Measurements from ENCODE around the gene TNFAIP8.

Gene TNFAIP8

GRCh38 chr5:119353213-119353612 is 2.6 kb upstream of the TNFAIP8 start:
- no peak for DNase-seq

- DNase-seq: no peak
These were observed 2.0 kb upstream of the TNFAIP8 start for GRCh38 chr5:119353686-119354366.

GRCh38 chr5:119354537-119355243 is 1.1 kb upstream of the TNFAIP8 start:
- no peak for DNase-seq

DNA sequence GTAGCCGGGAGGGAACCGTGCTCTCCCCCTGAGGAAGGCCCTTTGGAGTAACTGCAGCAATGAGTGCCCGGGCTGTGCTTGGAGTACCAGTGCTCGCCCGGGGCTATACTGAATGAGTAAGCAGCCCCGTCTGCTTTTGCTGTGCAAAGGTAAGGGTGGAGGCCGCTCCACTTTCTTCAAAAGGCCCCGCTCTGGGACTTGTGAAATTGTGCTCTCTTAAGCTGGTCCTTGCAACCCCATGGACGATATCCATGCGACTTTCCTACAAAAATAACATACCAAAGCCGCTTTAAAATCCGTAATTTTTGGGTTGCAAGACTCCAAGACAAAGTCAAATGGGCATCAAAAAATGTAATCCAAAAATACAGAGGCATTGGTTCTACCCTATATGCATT is 578 bp upstream of the TNFAIP8 start:
- DNase-seq: no peak

DNA sequence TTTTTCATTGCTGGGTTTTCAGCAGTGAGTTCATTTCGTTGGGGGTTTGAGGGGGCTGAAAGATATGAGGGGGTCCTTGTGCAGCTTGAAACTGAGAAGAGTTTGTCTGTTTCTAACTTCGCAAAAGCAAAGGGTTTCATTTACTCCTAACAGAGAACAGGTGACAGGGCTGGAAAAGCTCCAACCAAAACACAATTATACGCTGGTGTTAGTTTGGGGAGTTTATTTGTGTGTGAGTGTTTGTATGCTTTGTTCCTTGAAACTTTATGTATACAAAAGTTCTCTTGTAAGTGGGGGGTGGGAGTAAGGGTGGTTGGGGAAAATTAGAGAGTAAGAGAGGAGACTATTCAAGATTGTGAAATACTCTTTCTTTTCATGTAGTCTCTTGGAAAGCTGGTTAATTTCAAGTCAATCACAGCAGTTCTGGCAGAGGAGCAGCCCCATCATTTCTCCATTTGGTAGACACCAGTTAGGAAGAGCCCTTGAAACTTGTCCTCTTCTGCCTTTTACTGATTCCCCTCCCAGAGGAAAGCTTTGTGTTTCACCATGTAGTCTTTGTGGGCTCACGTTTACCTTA is 881 bp downstream of the TNFAIP8 start:
- DNase-seq: no peak

DNA sequence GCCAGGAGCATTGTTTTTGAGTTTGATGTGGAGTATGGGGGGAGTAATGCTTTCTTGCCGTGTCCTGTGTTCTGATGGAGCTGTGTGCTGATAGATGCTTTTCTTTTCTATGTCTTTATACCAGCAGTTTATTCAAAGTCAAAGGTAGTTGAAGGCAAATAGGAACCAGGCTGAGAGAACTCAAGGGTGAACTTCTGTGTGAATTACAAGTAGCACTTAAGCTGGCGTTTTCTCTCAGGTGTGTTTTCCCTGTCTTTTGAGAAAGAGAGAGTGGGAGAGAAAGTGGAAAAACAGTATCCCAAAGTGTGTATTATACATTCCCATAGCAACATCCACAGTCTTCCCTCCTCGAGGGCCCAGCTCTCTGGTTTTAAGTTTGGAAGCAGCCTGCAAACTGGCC is 1.5 kb downstream of the TNFAIP8 start:
- DNase-seq: no peak

DNA sequence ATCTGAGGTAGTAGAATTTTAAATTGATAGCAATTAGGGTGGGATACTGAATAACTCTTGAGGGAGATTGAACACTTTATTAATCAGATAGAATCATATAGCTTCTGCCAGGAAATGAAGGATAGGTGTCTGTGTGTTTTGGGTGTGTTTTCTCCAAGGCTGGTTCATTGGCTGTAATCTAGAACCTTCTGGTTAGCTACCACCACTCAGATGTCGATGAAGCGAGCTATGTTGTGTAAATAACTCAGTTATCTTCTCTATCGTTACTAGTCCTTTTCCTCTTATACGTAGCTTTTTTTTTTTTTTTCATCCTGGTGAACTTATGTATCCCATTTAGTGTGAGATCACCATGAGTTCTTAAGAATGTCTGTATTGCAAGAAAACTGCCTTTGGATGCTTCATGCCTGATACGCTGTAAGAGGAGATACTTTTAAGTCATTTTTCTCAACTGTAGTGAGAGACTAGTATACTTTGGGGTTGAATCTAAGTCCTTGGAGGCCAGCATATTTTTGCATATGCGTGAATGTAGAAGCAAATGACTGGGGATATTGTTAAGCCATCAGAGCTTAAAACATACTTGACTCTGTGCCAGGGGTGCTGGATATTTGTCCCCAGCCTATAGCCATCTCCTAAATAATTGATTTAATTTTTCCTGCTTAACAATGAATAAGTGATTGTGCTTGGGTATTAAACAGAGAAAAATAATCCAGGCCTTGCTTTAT is 2.1 kb downstream of the TNFAIP8 start:
- no peak for DNase-seq

- no peak for DNase-seq
These were observed 2.7 kb downstream of the TNFAIP8 start for GRCh38 chr5:119358530-119358900.

DNA sequence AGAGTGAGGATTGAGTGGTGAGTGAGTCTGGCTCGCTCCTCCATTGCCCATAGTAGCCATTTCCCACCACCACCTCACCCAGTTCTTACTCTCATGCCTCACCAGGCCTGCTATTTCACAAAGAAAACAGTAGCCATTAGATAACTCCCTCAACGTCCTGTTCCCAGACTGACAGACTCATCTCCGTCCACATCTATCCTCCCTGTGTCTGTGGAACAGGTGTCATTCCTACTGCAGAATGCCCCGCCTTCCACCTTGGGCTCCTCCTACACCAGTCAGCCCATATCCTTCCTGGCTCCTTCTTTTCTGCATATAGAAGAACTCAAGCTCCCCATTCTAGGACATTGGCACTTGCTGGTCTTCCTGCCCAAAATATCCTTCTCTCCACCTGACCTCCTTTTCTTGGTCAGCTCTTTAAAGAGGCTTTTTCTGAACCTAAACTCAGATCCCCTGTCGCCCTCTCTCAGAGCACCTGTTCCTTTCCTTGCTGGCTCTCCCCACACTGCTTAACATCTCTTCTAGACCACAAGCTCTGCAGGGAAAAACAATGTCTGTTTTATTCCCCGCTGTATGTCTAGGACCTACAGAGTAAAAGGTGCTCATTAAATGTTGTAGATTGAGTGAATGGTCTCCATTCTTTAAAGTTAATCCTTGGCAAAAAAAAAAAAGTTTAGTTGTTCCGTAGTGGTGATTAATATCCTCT is 3.2 kb downstream of the TNFAIP8 start:
- DNase-seq: no peak

DNA sequence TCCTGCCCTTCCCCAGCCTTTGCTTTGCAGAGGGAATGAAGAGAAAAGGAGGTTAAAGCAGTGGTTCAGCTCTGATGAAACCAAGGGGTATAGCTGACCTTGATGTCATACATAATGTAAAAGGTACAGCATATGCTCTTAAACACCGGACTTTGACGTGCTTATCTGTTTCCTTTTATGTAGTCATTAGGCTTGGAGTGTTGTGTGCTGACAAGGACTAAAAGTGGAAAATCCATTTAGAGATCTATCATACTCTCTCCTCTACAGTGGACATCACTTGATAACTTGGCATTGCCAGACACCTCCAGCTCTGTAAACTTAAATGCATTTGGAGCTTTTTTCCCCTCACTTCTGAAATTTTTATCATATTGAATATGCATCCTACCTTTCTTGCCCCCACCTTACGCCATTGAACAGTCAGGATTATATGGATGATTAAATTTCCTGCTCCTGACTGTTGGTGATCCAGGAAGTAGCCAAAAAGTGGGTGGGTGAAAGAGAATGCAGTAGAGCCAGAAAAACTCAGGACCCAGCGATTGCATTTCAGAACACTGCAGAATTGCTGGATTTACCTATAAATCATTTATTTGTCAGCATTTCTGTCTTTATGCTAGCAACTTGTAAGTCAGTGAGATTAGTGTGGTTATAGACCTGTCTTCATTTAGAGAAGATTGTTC is 4.1 kb downstream of the TNFAIP8 start:
- no peak for DNase-seq

- no peak for DNase-seq
These were observed 5.2 kb downstream of the TNFAIP8 start for GRCh38 chr5:119360905-119361593.

DNA sequence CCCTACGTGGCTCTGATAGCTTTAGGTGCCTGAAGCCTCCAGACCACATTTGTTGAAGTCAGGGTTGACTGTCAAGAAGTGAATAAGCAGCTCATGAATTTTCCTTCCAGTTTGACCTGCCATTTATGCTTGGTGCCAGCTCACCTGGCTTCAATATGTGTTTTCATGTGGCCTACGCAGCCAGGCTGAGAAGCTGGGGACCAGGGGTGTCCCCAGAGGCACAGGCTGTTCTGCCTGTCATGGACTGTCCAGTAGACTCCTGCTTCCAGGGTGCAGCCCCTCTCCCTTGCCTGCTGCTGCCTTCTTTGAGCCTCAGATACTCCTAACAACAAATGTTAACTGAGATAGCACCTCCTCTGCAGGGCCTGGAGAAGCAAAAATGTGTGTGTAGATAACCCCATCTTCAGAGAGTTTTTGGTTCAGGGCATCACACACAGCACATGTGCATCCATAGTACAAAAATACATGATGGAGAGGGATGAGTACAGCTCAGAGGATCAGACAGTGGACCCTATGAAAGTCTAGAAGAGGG is 5.8 kb downstream of the TNFAIP8 start:
- DNase-seq: no peak

DNA sequence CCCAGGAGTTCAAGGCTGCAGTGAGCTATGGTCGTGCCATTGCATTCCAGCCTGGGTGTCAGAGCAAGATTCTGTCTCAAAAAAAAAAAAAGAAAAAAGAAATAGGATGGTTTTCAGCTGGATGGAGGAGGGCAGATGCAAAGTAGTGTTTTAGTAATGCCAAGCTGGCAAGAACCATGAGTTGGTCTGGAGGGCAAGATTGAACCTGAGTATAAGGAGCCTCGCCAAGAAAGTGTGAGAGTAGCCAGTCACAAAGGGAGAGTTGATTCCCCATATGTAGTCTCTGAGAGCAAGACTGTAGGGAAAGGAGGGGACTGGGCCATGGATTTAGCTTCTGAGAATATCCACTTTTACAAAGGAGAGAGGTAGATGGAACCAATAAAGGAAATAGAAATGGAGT is 6.9 kb downstream of the TNFAIP8 start:
- no peak for DNase-seq

DNA sequence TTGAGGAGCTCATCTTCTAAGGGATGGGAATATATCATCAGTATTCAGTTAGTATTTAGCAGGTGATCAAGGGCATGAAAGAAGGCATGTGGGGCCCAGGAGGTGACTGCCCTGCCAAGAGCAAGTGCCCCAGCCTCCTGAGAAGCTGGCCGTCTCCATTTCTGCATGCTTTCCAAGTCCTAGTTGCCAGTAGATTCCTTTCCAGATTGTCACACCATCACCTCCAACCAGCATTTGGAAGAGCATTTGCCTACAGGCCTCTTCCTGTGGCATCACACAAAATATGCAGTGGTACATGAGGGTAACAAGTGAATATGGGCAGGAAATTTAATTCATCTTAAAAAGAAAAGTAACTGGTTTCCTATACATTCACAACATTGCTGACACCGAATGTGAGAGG is 7.5 kb downstream of the TNFAIP8 start:
- no peak for DNase-seq

GRCh38 chr5:119363936-119364335 is 8.1 kb downstream of the TNFAIP8 start:
- no peak for DNase-seq

- no peak for DNase-seq
These were observed 10.2 kb downstream of the TNFAIP8 start for GRCh38 chr5:119365847-119366539.

- DNase-seq: no peak
These were observed 10.7 kb downstream of the TNFAIP8 start for GRCh38 chr5:119366540-119366881.

DNA sequence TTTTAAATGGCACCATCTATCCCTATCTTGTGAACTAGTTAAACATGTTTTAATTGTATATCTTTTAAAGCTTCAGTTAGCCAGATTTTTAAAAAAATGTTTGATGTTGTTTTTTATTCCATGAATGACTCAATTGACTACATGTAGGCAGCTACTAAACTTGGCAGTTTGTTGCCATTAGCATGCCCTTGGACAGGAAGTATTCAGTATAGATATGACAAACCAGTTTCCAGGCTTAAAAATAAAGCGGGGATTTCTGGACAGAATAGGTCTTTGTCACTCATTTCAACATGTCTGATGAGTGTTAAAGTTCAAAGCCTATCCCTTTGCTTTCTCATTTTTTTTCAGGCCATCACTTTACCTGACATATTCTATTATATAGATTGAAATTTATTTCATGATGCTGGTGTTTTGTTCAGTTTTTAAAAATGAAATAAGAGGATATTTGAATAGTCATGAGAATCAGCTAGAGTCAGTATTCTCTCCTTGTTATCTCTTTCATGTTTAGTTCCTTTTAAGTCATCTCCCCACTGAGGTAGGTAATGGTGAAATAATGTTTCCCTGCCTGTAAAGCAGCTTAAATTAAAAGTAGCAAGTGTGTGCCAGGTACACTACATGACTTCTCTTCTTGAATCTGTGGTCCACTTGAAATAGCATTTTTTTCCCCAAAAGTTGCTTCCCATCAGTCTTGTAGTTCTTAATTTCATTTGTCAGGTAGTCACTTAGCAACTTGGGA is 11.9 kb downstream of the TNFAIP8 start:
- no peak for DNase-seq

DNA sequence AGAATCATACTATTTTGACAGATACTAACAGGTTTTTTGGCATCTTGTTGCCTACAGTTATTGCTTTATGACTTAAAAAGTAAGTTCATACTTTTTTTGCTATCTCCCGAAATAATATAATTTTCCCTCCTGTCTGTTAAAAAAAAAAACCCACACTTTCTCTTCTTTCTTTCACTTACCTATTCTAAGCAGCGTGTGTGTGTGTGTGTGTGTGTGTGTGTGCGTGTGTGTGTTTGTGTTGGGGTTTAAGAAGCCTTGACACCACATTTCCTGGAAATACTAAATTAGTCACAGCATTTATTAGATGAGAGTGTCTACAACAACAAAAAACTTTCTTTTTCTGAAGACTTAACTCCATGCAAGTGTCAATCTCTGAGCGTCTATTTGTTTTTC is 12.4 kb downstream of the TNFAIP8 start:
- no peak for DNase-seq

DNA sequence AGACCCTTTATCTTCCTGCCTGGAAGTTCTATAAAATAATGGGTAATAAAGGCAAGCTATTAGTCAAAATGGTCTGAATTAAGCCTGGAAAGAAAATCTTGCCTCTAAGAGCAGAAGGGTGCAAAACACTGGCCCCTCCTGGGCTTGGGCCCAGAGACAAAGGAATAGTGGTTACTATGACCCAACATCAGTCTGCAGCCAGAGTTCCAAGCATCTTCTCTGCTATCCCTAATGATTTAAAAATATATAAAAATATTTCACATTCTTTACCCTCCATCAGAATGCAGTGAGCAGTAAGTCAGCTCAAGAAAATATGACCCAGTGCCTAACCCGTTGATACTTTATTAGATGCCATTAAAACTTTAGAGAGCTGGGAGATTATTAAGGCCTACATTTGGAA is 14.7 kb downstream of the TNFAIP8 start:
- DNase-seq: no peak

GRCh38 chr5:119371146-119371545 is 15.3 kb downstream of the TNFAIP8 start:
- no peak for DNase-seq
